ENCODE measurements around the gene MYO1C.
"Not testable (repeated sequence)": the region's sequence is repeated elsewhere in the genome, so short reads cannot be mapped to it uniquely, and the experiment has no call there.

The MYO1C gene

GRCh38 chr17:1467898-1468492, 24.5 kb downstream of the MYO1C start:
- in situ Hi-C loops (cut with MboI; ENCODE audit: low sequenced_read_pairs), result no loop called here

- in situ Hi-C loops (cut with MboI; ENCODE audit: low sequenced_read_pairs), result no loop called here
These were observed 25.2 kb downstream of the MYO1C start for GRCh38 chr17:1467258-1467657.

DNA sequence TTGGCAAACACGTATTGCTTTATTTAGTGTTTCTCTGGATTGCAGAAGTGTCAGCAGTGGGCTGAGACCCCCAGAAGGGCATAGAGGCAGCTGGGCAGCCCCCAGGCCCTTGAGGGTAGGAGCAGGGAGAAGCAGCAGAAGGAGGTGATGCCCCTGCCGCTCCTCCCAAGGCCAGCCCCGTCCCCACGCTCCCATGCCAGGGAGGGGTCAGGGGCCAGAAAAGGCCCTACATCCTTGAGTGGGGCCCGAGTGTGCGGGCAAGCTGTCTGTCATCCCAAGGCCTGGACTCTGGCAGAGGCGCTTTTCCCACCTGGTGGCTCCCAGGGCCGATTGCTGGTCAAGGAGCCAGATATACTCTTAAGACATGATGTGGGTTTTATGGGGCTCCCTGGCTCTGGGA, 28.3 kb downstream of the MYO1C start:
- in situ Hi-C loops (cut with MboI; ENCODE audit: low sequenced_read_pairs), result no loop called here

GRCh38 chr17:1462164-1463112, 30.0 kb downstream of the MYO1C start:
- in situ Hi-C loops (cut with MboI; ENCODE audit: low sequenced_read_pairs), result no loop called here

GRCh38 chr17:1461198-1461944, 31.1 kb downstream of the MYO1C start:
- in situ Hi-C loops (cut with MboI; ENCODE audit: low sequenced_read_pairs), result no loop called here

GRCh38 chr17:1460233-1460632, 32.3 kb downstream of the MYO1C start:
- in situ Hi-C loops (cut with MboI; ENCODE audit: low sequenced_read_pairs), result no loop called here

DNA sequence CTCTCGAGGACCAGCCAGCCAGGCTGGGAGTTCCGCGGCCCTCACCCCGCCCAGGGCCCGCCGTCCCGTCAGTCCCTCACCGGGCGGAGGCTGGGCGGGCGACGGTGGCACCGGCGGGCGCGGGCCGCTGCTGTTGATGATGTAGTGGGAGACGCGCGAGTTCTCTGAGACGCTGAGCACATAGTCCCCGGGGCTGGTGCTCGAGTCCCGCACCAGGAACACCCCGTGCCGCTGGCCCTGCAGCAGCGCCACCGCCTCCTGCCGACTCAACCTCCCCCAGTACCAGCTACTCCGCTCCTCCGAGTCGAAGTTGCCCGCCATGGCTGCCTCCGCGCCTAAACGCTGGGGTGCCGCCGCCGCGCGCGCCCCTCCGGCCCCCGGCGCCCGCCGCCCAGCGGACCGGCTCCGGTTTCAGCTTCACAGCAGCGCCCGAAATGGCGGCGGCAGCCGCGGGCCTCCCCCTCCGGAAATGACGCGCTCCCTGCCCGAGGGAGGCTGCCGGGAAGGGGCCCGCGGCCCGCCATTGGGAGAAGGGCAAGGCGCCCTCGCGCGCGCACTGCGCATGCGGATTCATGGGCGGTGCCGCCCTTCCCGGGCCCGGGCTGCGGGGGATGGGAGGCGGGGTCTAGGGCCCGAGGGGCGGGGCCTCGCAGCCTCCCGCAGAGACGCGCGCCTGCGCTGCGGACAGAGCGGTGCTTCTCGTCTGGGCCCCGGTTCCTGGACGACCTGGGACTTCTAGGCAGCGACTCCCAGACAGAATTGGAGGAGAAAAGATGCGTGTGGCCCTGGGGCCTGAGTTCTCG, 36.5 kb downstream of the MYO1C start, which contains the start of gene CRK:
TSS of gene CRK (minus strand) at position 436 of the 803 bp plus-strand sequence. CDS start at position 321, 115 bp downstream.
- in situ Hi-C loops (cut with MboI; ENCODE audit: low sequenced_read_pairs), result no loop called here

DNA sequence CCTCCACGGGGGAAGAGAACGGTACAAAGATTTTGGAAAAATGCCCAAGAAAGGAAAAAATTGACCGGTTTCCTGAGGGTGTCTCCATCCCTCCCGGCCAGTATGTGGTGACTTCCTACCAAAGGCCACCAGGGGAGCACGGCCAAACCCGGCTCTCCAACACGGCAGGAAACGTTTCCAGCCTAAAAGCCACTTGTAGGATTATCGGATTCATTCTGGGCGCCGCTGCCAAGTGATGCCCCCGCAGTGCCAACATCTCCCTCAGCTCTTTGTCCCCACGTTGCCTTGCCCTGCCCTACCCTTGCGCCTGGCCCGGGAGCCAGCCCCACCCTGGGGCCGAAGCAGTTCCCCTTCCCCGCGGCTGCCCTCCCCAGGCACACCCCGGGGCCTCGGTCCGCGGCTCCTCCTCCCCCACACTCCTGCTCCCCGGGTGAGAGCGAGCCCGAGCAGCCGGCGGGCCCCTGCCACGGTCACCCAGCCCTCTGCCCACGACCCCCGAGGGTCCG, 37.1 kb downstream of the MYO1C start:
- in situ Hi-C loops (cut with MboI; ENCODE audit: low sequenced_read_pairs), result no loop called here

- in situ Hi-C loops (cut with MboI; ENCODE audit: low sequenced_read_pairs), result no loop called here
These were observed 37.9 kb downstream of the MYO1C start for GRCh38 chr17:1454541-1454940.

- in situ Hi-C loops (cut with MboI; ENCODE audit: low sequenced_read_pairs), result not testable (repeated sequence)
These were observed 38.8 kb downstream of the MYO1C start for GRCh38 chr17:1453694-1454093.

GRCh38 chr17:1452836-1453235, 39.6 kb downstream of the MYO1C start:
- in situ Hi-C loops (cut with MboI; ENCODE audit: low sequenced_read_pairs), result no loop called here

DNA sequence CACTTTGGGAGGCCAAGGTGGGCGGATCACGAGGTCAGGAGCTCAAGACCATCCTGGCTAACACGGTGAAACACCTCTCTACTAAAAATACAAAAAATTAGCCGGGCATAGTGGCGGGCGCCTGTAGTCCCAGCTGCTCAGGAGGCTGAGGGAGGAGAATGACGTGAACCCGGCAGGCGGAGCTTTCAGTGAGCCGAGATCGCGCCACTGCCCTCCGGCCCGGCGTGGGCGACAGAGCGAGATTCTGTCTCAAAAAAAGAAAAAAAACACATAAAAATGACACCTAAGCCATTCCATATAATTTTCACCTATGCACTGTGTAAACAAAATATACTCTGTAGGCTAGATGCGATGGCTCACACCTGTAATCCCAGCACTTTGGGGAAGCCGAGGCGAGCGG, 42.2 kb downstream of the MYO1C start:
- in situ Hi-C loops (cut with MboI; ENCODE audit: low sequenced_read_pairs), result not testable (repeated sequence)

DNA sequence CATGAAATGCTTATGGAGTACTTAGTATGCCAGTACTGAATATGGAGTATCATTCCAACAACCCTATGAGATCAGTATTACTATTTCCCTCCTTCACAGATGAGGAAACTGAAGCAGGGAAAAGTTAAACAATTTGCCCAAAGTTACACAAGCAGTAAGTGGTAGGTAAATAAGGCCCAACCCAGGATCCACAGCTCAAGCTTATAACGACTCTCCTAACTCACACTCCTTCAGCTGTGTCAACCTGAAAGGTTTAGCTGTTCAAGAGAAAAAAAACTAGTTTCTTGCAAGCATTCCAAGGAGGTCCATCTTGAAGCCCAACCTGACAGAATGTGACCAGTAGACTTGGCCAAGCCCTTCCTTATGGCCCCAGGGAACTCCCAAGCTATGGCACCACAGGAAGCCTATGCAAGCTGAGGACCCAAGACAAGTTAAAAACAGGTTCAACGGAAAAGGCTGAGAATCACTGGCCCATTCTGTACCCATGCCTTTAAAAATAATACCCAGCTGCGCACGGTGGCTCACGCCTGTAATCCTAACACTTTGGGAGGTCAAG, 43.0 kb downstream of the MYO1C start:
- in situ Hi-C loops (cut with MboI; ENCODE audit: low sequenced_read_pairs), result no loop called here

- in situ Hi-C loops (cut with MboI; ENCODE audit: low sequenced_read_pairs), result no loop called here
These were observed 45.4 kb downstream of the MYO1C start for GRCh38 chr17:1447052-1447451.

GRCh38 chr17:1446201-1446600, 46.3 kb downstream of the MYO1C start:
- in situ Hi-C loops (cut with MboI; ENCODE audit: low sequenced_read_pairs), result no loop called here

GRCh38 chr17:1445695-1446094, 46.8 kb downstream of the MYO1C start:
- in situ Hi-C loops (cut with MboI; ENCODE audit: low sequenced_read_pairs), result not testable (repeated sequence)

DNA sequence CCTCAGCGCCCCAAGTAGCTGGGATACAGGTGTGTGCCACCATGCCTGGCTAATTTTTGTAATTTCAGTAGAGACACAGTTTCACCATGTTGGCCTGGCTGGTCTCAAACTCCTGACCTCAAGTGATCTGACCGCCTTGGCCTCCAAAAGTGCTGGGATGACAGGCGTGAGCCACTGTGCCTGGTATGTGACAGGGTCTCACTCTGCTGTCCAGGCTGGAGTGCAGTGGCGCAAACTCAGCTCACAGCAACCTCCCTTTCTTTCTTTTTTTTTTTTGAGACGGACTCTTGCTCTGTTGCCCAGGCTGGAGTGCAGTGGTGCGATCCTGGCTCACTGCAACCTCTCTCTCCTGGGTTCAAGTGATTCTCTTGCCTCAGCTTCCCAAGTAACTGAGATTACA, 49.8 kb downstream of the MYO1C start:
- in situ Hi-C loops (cut with MboI; ENCODE audit: low sequenced_read_pairs), result not testable (repeated sequence)

- in situ Hi-C loops (cut with MboI; ENCODE audit: low sequenced_read_pairs), result no loop called here
These were observed 50.3 kb downstream of the MYO1C start for GRCh38 chr17:1442187-1442586.

- in situ Hi-C loops (cut with MboI; ENCODE audit: low sequenced_read_pairs), result no loop called here
These were observed 51.6 kb downstream of the MYO1C start for GRCh38 chr17:1440921-1441320.

GRCh38 chr17:1438593-1439083, 53.8 kb downstream of the MYO1C start:
- in situ Hi-C loops (cut with MboI; ENCODE audit: low sequenced_read_pairs), result no loop called here

Data from HL-60/S4 treated with phorbol 12-myristate 13-acetate at 8.2 ng/mL for 4 days and 3 days (cell line).